ENCODE results near the gene WWC2. TPM values are rescaled to one million over a fixed set of nuclear protein-coding genes. Genes with fewer than 3 reads are reported as not detected.

The WWC2 gene
- total RNA-seq, 1 experiment from 2014 or later = 39.0 TPM

- Mint-ChIP-seq H3K27ac (ENCODE audit: unreplicated experiment) (no peak overlapping the region), H3K4me3 (ENCODE audit: low read depth, unreplicated experiment) (no peak overlapping the region), H3K4me1 (ENCODE audit: low read depth, unreplicated experiment) (peaks cover 20% of the 10 kb centered on the region), H3K27me3 (ENCODE audit: unreplicated experiment) (no peaks in the 10 kb centered on the region), H3K36me3 (ENCODE audit: insufficient read depth, unreplicated experiment) (no peaks in the 10 kb centered on the region), H3K9me3 (ENCODE audit: low read depth, unreplicated experiment) (no peaks in the 10 kb centered on the region)
- DNase-seq = no peak
- no peak for TF ChIP-seq CTCF (IDR thresholded peaks at IDR 0.05; ENCODE audit: unreplicated experiment)
- CTCF ChIA-PET = no interaction called here
- BruUV-seq (replicated peaks) = no TSS peak
- intact Hi-C loops (cut with micrococcal nuclease; ENCODE audit: unreplicated experiment) = no loop called here
These were observed 37.8 kb downstream of the WWC2 start for GRCh38 chr4:183136855-183137254.

GRCh38 chr4:183139058-183139750 is 40.1 kb downstream of the WWC2 start:
- H3K4me1 Mint-ChIP-seq (ENCODE audit: low read depth, unreplicated experiment) = peaks cover 17% of the 10 kb centered on the region
- no peak overlapping the region for H3K27ac Mint-ChIP-seq (ENCODE audit: unreplicated experiment)
- intact Hi-C loops (cut with micrococcal nuclease; ENCODE audit: unreplicated experiment) = no loop called here
- TF ChIP-seq CTCF (IDR thresholded peaks at IDR 0.05; ENCODE audit: unreplicated experiment) = no peak
- H3K36me3 Mint-ChIP-seq (ENCODE audit: insufficient read depth, unreplicated experiment) = no peaks in the 10 kb centered on the region
- CTCF ChIA-PET = no interaction called here
- no peak overlapping the region for H3K4me3 Mint-ChIP-seq (ENCODE audit: low read depth, unreplicated experiment)
- BruUV-seq (replicated peaks) = no TSS peak
- no peaks in the 10 kb centered on the region for H3K27me3 Mint-ChIP-seq (ENCODE audit: unreplicated experiment)
- no peak for DNase-seq
- H3K9me3 Mint-ChIP-seq (ENCODE audit: low read depth, unreplicated experiment) = no peaks in the 10 kb centered on the region

GRCh38 chr4:183139972-183140570 is 41.0 kb downstream of the WWC2 start:
- H3K27ac Mint-ChIP-seq (ENCODE audit: unreplicated experiment) = no peak overlapping the region
- intact Hi-C loops (cut with micrococcal nuclease; ENCODE audit: unreplicated experiment) = loop anchor here (5.0 kb wide), 1 partner anchor 33 kb away; no protein-coding TSS in a partner anchor
- no peak for TF ChIP-seq CTCF (IDR thresholded peaks at IDR 0.05; ENCODE audit: unreplicated experiment)
- CTCF ChIA-PET = no interaction called here
- H3K27me3 Mint-ChIP-seq (ENCODE audit: unreplicated experiment) = no peaks in the 10 kb centered on the region
- DNase-seq = no peak
- no peak overlapping the region for H3K4me3 Mint-ChIP-seq (ENCODE audit: low read depth, unreplicated experiment)
- peaks cover 17% of the 10 kb centered on the region for H3K4me1 Mint-ChIP-seq (ENCODE audit: low read depth, unreplicated experiment)
- H3K9me3 Mint-ChIP-seq (ENCODE audit: low read depth, unreplicated experiment) = no peaks in the 10 kb centered on the region
- no peaks in the 10 kb centered on the region for H3K36me3 Mint-ChIP-seq (ENCODE audit: insufficient read depth, unreplicated experiment)
- no TSS peak for BruUV-seq (replicated peaks)

- Mint-ChIP-seq H3K9me3 (ENCODE audit: low read depth, unreplicated experiment) (no peaks in the 10 kb centered on the region), H3K4me1 (ENCODE audit: low read depth, unreplicated experiment) (peaks cover 14% of the 10 kb centered on the region), H3K4me3 (ENCODE audit: low read depth, unreplicated experiment) (no peak overlapping the region), H3K36me3 (ENCODE audit: insufficient read depth, unreplicated experiment) (no peaks in the 10 kb centered on the region), H3K27me3 (ENCODE audit: unreplicated experiment) (no peaks in the 10 kb centered on the region), H3K27ac (ENCODE audit: unreplicated experiment) (no peak overlapping the region)
- no peak for TF ChIP-seq CTCF (IDR thresholded peaks at IDR 0.05; ENCODE audit: unreplicated experiment)
- no TSS peak for BruUV-seq (replicated peaks)
- DNase-seq = no peak
- CTCF ChIA-PET = no interaction called here
- intact Hi-C loops (cut with micrococcal nuclease; ENCODE audit: unreplicated experiment) = loop anchor here (5.0 kb wide), 1 partner anchor 34 kb away; no protein-coding TSS in a partner anchor
These were observed 41.9 kb downstream of the WWC2 start for GRCh38 chr4:183140911-183141320.
